ENCODE data around the gene FAM184B.
"Not testable (repeated sequence)": the region's sequence is repeated elsewhere in the genome, so short reads cannot be mapped to it uniquely, and the experiment has no call there.

Gene FAM184B

DNA sequence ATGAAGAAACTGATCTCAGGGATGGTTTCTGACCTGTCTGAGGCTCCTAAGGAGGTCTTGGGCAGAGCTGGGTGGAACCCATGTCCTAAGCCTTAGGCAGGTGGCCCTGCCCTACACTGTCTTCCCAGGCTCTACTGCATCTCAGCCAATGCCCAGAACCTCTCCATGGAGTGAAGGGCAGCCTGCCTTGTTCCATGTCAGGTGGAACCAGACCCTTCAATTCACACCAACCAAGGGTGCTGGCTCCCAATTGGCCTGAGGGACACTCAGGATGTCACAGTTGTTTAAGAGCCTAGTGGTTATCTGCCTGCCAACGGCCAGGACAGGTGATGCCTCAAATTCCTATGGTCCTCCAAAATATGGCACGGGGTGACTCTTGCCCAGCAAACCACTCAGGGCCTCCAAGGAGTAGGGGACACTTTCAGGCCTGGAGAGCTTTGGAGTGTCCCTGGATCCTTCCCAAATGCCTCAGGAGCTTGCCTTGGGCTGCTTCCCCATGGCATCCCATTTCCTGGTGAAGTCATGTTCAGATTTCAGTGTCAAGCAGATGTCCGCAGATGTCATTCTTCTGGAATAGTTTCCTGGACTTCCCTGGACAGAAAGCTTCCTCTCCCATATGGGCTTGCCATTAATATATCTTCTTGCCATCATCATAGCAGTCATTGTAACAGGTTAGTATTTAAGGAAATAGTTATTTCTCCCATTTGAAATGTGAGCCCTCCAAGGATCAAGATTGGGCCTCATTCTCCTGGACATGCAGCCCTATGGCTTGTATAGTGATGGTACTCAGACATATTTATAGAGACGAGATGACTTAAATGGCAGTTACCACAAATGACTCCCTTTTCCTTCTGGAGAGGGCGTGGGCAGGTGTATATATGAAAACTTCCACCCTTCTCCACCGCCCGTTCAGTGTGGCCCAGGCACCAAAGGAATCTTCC, 99.9 kb downstream of the FAM184B start:
- DNase-seq (ENCODE audit: low read depth), result no peak

DNA sequence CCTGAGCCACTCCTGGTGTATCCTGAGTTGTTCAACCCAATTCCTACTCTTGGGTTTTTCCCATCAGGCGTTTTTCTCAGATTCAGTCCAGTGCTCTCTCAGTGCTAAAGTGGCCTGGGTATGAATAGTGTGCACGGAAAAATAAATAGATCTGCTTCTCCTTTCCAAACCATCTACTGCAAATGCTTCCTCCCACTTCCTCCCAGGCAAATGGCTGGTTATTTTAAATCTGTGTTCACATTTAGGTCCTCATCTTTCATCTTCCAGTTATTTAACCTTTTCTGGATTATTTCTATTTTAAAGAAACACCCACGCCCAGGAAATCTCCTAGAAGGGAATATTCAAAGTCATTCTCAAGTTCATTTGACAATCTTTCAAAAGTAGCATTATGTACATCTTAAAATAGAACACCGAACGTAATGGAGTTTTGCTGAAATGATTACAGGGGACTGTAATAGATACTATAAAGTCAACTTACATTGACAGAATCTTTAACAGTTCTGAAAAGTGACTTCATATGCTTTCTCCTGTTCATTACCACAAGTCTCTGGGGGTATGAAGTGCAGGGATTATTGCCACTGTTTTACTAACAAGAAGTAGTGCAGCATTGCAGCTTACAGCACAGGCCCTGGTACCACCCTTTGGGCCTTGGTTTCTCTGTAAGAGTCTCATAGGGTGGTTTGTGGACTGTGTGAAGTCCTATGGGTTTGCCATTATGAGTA, 100.7 kb downstream of the FAM184B start:
- DNase-seq (ENCODE audit: low read depth), result no peak

DNA sequence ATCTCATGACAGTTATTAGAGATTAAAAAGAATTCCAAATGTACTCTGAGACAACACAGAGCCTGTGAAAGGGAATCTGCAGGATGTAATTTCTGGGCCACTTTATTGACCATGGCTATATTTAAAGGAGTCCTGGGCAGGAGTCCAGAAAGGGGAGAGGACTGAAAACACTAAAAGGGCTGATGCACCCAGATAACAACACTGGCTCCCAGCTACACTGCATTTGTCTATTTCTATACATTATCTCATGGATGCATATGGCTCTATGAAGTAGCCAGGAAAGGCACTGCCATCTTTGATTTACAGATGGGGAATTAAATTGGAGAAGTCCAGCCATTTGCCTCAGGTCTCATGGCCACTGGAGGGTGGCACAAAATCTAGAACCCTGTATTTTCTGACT, 111.0 kb downstream of the FAM184B start:
- DNase-seq (ENCODE audit: low read depth), result no peak

DNA sequence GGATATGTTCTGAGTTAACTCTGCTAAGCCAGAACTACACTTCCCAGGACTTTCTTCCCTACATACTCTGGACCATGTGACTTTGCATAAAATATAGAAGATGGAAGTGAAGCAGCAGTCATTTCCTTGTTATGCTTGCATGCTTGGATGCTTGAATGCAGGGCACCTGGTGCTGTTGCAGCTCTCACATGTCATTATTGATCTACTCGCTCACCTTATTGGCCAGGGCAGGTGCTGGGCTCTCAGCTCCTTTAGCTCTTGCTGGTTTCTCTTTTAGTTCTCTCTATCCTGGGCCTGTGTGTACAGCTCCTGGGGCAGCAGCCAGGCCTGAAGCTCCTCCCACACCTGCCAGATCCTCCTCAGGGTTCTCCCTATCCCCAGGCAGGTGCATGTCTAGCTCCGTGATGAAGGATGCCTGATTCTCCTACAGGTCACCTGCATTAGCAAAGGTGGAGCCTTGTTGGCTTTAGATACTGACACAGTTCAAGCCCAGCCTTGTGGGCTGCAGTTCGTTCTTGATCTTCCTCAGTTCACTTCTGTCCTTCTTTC, 113.7 kb downstream of the FAM184B start:
- DNase-seq (ENCODE audit: low read depth), result no peak

DNA sequence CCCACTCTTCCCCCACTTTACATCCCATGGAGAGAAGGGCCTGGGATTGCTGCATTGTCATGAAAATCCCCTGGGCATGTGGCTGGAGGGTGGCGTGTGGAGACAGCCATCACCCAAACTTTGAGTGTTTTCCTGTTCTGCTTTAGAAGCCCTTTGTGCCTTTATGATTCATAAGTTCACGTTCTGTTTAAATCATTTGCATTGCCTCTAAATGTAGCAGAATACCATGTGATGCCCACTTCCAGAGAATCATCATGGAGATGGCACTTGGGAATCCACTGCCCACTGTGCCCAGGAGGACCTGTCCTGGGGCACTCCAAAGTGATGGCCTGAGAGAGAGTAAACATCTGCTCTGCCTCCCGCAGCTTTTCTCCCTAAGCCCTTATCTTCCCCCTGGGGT, 114.2 kb downstream of the FAM184B start:
- DNase-seq (ENCODE audit: low read depth), result no peak

DNA sequence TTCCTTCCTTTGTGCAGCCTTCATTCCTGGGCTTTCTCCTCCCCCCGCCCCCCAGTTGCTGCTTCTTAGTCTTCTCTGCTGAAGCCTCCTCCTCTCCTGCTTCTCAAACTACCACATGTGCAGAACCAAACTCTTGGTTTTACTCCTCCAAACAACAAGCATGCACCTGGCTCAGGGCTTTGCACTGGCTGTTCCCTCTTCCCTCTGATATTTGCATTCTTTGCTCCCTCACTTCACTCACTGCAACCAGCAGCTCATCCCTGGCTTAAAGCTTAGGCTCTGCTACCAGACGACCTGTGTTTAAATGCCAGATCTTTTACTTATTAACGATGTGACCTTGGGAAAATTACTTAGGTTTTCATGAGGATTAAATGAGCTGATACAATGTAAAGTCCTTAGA, 115.6 kb downstream of the FAM184B start:
- no peak for DNase-seq (ENCODE audit: low read depth)

DNA sequence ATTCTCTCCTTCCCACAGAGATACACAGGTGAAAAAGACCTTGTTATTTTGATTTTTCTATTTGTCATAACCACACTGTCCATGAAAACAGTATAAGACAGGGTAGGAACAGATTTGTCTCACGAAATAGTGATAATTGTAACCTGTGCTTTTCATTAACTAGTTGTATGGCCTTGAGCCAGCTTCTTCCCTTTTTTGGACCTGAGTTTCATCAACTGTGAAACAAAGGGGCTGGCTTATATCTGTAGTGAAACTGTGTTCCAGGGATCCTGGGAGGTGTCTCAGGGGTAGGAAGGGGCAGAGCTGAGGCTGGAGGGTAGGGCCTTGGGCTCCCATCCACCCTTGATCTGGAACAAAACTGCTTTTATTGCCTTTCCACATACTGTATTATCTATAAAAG, 116.1 kb downstream of the FAM184B start:
- no peak for DNase-seq (ENCODE audit: low read depth)

DNA sequence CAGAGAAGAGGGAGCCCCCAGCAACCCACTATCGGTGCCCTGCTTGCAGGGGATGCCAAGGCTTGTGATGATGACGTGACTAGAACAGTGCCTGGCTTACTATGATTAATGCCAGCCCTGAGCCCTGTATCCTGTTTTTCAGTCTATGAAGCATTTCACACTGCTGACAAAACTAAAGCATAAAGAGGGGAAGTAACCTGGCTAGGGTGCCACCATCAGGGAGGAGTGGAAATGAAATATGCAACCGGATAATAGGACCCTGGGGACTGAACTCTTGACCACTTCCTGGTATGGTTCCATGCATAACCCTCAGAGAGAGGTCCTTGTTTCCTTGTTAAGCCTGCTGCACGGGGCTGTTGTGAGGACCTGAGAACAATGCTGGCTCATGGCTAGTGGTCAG, 116.7 kb downstream of the FAM184B start:
- no peak for DNase-seq (ENCODE audit: low read depth)

DNA sequence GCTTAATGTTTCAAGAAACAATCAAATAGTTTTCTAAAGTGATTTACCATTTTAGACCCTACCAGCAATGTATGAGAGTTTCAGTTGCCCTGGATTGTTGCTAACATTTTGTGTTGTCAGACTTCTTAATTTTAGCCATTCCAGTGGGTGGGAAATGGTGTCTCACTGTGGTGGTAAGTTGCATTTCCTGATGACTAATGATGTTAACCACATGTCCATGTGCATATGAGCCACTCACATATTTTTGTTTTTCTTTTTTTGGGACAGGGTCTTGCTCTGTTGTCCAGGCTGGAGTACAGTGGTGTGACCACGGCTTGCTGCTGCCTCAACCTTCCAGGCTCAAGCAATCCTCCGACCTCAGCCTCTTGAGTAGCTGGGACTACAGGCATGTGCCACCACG, 118.7 kb downstream of the FAM184B start:
- peak; percentile 6 for DNase-seq (ENCODE audit: low read depth)

DNA sequence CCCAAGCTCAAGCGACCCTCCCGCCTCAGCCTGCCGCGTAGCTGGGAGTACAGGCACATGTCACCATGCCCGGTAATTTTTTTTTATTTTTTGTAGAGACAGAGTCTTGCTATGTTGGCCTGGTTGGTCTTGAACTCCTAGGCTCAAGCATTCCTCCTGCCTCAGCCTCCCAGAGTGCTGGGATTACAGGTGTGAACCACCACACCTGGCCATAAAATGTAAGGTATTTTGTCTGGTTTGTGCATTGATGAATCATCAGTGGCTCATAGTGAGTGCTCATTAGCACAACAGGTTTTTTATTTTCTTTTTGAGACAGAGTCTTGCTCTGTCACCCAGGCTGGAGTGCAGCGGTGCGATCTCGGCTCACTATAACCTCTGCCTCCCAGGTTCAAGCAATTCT, 122.2 kb downstream of the FAM184B start:
- not testable (repeated sequence) for DNase-seq (ENCODE audit: low read depth)

DNA sequence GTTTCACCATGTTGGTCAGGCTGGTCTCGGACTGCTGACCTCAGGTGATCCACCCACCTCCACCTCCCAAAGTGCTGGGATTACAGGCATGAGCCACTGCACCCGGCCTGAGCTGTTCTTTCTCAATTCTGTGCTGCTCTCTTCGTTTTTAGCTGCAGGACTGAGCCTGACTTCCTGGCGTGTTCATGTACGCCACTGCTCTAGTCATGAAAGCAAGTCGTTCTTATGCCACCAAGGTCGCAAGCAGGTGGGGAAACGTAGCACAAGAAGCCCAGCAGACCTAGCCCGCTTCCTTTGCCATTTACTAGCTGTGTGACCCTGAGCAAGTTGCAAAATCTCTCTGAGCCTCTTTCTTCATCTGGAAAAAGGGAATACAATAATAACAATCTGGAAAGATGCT, 123.6 kb downstream of the FAM184B start:
- no peak for DNase-seq (ENCODE audit: low read depth)

DNA sequence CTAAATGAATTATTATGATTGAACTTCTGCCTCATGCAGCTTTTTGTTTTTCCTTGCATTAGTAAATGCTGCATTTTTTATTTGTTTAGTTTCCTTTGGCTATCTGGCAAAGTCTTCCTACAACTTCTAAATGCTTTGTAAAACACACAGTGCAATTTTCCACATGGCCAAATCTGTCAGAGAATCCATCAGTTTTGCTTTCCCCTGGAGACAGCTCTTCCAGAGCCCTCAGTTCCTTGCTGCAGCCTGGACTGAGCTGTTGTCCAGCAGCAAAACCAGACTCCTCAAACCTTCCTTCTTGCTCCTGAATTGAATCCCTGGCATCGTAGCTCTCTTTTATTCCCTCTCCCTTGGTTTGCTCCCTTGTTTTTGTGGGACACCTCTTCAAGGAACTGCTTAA, 124.3 kb downstream of the FAM184B start:
- no peak for DNase-seq (ENCODE audit: low read depth)

DNA sequence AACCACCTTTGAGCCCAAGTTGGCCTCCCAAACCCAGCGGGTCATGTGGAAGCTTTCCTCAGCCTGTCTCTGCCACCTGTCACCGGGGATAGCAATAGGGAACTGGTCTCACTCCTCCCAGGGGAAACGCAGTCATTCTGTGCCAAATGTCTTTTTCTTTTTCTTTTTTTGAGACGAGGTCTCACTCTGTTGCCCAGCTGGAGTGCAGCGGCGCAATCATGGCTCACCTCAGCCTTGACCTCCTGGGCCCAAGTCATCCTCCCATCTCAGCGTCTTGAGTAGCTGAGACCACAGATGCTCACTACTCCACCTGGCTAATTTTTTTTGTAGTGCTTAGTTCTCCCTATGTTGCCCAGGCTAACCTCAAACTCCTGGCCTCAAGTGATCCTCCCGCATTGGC, 126.7 kb downstream of the FAM184B start:
- no peak for DNase-seq (ENCODE audit: low read depth)

DNA sequence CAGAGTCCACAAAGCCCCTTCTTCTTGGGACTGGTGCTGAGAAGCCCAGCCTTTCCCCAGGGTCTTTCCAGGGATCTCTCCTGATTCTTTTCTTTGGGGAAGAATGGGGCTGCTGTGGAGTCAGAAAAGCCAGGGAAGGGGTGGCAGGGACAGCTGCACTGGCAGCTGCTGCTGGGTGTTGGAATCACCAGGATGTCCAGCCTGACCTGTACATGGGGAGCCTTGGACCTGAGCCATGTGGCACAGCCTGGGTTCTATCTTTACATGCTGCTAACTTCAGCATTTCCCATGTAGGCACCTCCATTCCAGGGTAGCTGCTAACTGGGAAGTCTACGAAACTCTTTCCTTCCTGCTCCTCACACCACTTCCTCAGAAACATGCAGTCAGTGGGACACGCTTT, 131.0 kb downstream of the FAM184B start:
- DNase-seq (ENCODE audit: low read depth), result no peak

DNA sequence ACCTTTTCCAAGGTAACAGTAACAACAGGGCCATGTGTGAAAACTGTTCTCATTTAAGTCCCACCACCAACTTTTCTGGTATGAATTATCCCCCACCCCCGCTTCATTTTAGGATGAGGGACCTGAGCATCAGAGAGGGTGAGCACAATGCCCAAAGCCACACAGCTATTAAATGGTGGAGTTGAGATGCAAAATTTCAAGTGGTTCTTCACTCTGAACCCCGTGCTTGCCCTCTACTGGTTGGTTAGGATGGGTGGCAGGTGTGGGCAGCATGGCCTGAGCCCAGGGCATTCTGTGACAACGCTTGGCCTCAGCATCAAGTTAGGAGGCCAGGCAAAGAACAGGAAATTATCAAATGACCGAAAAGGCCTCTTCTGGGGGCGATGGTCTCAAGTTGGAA, 133.5 kb downstream of the FAM184B start:
- no peak for DNase-seq (ENCODE audit: low read depth)

DNA sequence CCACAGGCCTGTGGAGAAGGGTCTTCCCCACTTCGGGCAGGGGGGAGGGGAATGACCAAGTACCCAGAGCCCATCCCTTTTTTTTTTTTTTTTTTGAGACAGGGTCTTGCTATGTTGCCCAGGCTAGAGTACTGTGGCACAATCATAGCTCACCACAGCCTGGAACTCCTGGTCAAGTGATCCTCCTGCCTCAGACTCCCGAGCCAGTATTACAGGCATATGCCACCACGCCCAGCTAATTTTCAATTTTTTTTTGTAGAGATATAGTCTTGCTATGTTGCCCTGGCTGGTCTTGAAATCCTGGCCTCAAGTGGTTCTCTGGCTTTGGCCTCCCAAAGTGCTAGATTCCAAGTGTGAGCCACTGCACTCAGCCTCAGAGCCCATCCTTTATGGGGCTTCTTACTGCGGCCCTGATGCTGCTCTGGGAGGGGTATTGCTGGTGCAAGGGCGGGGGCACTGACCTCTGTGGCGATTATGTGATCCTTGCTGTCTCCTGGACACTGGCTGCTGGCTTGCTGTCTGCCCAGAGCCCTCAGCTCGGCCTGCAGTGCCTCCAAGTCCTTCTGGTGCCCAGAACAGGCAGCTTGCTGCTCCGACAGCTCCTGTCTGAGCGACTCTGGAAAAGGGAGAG, 134.1 kb downstream of the FAM184B start:
- no peak for DNase-seq (ENCODE audit: low read depth)

DNA sequence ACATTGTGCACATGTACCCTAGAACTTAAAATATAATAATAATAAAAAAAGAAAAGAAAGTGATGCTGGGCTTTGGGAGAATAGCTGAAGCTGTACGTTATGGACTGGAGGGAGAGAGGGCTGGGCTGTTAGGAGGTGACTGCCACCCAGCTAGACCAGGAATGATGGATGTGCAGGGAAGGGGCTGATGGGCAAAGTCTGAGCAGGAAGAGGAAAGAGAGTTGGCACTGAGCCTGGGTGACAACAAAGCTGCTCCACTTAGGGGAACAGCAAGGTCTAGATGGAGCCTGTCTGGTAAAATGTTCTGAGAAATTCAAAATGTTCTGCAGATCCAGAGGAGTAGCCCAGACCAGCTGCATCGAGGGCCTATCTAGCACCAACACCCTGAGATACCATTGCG, 134.7 kb downstream of the FAM184B start:
- DNase-seq (ENCODE audit: low read depth), result no peak

DNA sequence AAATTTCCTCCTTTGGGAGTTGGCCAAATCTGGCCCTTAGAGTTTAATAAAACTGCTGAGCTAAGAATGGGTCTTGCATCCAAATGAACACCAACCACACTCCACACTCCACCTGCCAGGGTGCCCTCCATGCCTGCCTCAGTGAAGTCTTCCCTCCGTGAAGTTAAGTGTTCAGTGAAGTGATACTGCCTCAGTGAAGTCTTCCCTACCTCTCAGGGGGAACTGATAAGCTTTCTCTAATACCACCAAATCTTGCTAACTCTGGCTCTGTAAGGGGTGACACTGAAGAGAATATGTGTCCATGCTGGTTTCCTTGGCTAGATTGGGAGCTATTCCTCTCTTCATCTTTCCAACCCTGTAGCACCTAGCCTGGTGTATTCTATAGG, 139.0 kb downstream of the FAM184B start:
- no peak for DNase-seq (ENCODE audit: low read depth)

DNA sequence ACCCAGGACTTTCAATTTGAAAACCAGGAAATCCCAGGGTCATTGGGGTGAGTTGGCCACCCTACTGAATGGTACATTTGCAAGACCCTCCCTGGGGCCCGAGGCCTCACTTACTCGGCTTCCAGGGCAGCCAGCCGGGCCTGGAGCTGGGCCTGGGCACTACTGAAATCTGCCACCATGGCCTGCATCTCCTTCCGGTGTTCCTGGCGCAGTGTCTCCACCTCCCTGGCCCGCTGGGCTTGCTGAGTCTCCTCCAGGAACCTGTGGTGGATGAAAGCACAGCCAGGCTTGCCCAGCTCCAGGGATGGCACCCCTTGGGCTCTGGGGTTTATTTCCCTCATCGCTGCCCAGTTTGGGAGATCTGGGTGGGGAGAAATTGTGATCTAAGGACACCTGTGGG, 142.3 kb downstream of the FAM184B start:
- DNase-seq (ENCODE audit: low read depth), result no peak

DNA sequence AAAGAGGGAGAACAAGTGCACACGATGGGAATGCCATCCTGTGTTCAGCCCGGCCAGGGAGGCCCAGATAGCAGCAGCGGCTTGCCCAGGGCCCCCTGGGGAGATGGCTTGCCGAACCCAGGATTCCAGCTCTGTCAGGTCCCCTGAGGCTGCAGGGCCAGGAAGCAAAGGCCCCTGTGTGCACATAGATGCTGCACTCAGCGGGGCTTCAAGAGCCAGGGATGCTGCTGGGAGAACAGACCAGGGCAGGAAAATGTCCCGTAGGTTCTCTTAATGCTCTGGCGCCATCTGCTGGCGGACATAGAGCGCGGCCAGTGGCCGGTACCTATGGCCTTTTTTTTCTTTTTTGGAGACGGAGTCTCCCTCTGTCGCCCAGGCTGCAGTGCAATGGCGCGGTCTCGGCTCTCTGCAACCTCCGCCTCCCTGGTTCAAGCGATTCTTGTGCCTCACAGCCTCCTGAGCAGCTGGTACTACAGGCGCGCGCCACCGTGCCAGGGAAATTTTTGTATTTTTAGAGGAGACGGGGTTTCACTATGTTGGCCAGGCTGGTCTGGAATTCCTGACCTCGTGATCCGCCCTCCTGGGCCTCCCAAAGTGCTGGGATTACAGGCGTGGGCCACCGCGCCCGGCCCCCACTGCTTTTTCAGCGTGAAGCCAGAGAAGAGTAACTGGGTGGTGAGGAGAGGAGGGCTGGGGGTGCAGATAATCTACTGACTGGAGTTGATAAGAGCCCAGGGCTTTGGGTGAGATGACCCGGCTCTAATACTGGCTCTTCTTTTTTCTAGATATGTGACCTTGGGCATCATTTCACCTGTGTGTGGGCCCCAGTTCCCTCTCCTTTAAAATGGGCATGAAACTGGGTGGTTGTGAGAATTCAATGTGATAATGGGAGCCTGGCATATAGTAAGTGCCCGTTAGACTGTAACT, 144.5 kb downstream of the FAM184B start:
- DNase-seq (ENCODE audit: low read depth), result peak; percentile 55

DNA sequence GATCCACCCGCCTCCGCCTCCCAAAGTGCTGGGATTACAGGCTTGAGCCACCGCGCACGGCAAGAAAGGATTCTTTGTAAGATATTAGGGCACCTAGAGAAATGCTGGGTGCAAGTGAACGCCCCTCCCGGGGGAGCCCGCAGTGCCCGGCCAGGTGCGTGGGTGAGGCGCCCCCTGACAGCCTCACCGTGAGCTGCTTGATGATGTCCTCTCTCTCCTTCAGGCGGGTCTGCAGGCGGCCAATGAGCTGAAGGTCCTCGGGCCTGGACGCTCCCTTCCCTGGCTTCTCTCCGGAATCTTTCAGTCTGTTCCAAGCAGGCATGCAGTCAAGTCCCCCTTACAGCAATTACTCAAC, 145.1 kb downstream of the FAM184B start:
- DNase-seq (ENCODE audit: low read depth), result no peak

DNA sequence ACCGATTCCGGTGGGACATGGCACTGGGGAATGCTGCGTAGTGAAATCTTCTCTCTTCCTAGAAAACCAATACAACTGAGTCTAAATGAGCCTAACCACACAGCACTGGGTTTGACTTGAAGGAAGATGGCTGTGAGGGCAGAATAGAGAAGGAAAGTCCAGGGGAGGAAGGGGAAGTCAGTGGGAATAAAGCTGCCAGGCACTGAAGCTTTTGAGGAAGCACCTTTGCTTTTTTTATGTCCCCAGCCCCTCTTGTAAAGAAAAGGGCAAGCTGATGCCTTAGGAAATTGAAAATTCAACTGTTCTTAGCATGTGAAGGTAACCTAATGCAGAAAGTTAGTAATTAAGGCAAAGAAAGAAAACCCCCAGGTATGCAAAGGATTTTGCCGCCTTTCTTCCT, 146.4 kb downstream of the FAM184B start:
- no peak for DNase-seq (ENCODE audit: low read depth)

Data from amniotic epithelial cell (primary cell).